Left lung (tissue), 10 donors: ENCODE data around the gene PBX1. TPM values are rescaled to one million over a fixed set of nuclear protein-coding genes. Genes with fewer than 3 reads are reported as not detected.

Experiments
- ATAC-seq: fragments of 200-7000 bp; cut with Tn5 transposase; one replicate; pipeline ENCODE4 v1.9.1; 2020; ENCODE audit warnings: moderate library complexity
- DNase-seq, 4 donors: peaks; one replicate each; pipeline ENCODE4 v3.0.0-alpha.2; 2013 to 2020
- H3K27ac ChIP-seq, 2 donors: fragments of 200-600 bp; sonication (generic) in 1 of 2; one replicate each; pipeline versions ENCODE4 v1.5.0 to v1.8.0; 2020 to 2021
- H3K27me3 ChIP-seq, 2 donors: fragments of 200-600 bp; sonication (generic) in 1 of 2; one replicate each; pipeline versions ENCODE4 v1.5.0 to v1.8.0; 2020 to 2021
- H3K36me3 ChIP-seq, 2 donors: fragments of 200-600 bp; sonication (generic) in 1 of 2; one replicate each; pipeline versions ENCODE4 v1.5.0 to v1.8.0; 2020 to 2021
- H3K4me1 ChIP-seq, 2 donors: fragments of 200-600 bp; one replicate each; pipeline ENCODE4 v1.8.0; 2021
- H3K4me3 ChIP-seq, 2 donors: fragments of 200-600 bp; sonication (generic) in 1 of 2; one replicate each; pipeline versions ENCODE4 v1.5.0 to v1.8.0; 2020 to 2021; ENCODE audit warnings: mild to moderate bottlenecking in 1 of 2
- H3K9me3 ChIP-seq, 2 donors: fragments of 200-600 bp; sonication (generic) in 1 of 2; one replicate each; pipeline versions ENCODE4 v1.5.0 to v1.8.0; 2020 to 2021
- intact Hi-C, 2 donors: fragments of 100-400 bp; cut with DNase I; formaldehyde crosslinking; loops; one replicate each; pipeline versions ENCODE4 v1.11.2 to v1.14.2; 2022
- polyA plus RNA-seq, 6 donors: library from polyadenylated mRNA; unstranded; fragments of 120-200 nt; gene quantifications; one replicate each; pipeline ENCODE4 v1.2.1, GENCODE V29; 2013; ENCODE audit not compliant: insufficient read length in 6 of 6
- total RNA-seq, 2 donors: library from RNA; stranded (reverse); fragmentation: NEBNext Ultra II Directional; extraction: Animal tissue kit (Norgen Biotek cat#: 25700); gene quantifications; one replicate each; pipeline ENCODE4 v1.2.1, GENCODE V29; 2021
- TF ChIP-seq, protein P1 (sequence below), 2 donors: fragments of 200-600 bp; sonication (generic) in 1 of 2; IDR thresholded peaks; one replicate each; pipeline versions ENCODE4 v1.5.0 to v1.8.0; 2021; ENCODE audit warnings: antibody characterized with exemption in 2 of 2
- donor health status: DM: no; HTN: yes; CAD: no.
- donor health status: DM: no; HTN: no; CAD: no.

The PBX1 gene
- total and polyA plus RNA-seq, 8 donors, result 44.5 to 133 (median 127) TPM

GRCh38 chr1:164515711-164516331, 43.2 kb upstream of the PBX1 start:
- DNase-seq (peak in 2 of 4 donors; percentile 9 to 35), ATAC-seq (no peak)
- TF ChIP-seq, protein P1, sequence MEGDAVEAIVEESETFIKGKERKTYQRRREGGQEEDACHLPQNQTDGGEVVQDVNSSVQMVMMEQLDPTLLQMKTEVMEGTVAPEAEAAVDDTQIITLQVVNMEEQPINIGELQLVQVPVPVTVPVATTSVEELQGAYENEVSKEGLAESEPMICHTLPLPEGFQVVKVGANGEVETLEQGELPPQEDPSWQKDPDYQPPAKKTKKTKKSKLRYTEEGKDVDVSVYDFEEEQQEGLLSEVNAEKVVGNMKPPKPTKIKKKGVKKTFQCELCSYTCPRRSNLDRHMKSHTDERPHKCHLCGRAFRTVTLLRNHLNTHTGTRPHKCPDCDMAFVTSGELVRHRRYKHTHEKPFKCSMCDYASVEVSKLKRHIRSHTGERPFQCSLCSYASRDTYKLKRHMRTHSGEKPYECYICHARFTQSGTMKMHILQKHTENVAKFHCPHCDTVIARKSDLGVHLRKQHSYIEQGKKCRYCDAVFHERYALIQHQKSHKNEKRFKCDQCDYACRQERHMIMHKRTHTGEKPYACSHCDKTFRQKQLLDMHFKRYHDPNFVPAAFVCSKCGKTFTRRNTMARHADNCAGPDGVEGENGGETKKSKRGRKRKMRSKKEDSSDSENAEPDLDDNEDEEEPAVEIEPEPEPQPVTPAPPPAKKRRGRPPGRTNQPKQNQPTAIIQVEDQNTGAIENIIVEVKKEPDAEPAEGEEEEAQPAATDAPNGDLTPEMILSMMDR (IDR thresholded peaks at IDR 0.05), result no peak
- Histone ChIP-seq H3K27ac (no peak overlapping the region), H3K27me3 (no peaks in the 10 kb centered on the region), H3K9me3 (no peaks in the 10 kb centered on the region), H3K4me1 (no peaks in the 10 kb centered on the region), H3K4me3 (no peak overlapping the region), H3K36me3 (no peaks in the 10 kb centered on the region)
- intact Hi-C loops, result no loop called here

DNA sequence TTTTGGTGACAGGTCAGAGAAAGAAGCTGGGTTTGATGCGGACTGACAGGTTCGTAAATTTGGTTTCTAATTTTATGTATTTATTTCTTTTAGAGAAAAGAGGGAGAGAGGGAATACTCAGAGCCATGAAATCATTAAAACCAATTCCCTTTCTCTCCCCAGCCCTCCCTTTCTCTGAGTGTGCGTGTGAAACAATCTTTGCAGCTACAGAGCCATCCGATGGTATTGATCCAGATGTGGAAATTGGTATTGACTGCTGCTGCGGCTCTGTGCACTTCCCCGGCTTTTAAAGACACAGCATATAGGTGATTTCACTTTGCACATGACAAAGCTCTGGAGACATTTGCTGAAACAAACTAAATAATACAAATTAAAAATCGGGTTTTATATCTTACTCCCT, 42.4 kb upstream of the PBX1 start:
- no peak overlapping the region for H3K27ac ChIP-seq
- no peaks in the 10 kb centered on the region for H3K4me1 ChIP-seq
- TF ChIP-seq, protein P1 (IDR thresholded peaks at IDR 0.05), result no peak
- no peak overlapping the region for H3K4me3 ChIP-seq
- no peaks in the 10 kb centered on the region for H3K9me3 ChIP-seq
- H3K27me3 ChIP-seq, result no peaks in the 10 kb centered on the region
- no peak for ATAC-seq
- no peaks in the 10 kb centered on the region for H3K36me3 ChIP-seq
- no peak for DNase-seq
- intact Hi-C loops, result no loop called here

- no peak for ATAC-seq
- no peaks in the 10 kb centered on the region for H3K36me3 ChIP-seq
Observed at GRCh38 chr1:164518692-164519332, 40.2 kb upstream of the PBX1 start.

DNA sequence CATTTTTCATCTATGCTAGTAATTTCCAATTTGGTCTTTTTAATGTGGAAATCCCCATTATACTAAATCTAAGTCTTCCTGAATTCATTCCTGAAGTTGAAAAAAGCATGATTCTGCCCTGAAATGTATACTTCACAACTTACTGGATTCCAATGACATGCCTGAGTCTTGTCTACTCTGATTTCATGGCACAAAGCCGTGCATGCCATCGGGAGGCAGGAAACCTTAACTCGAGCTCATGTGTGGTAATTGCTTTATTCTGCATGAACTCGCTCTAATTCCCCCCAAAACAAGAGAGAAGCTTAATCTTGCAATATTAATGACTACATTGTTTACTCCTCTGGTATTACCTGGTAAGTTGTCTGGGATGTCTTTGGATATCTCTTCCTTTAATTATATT, 39.6 kb upstream of the PBX1 start:
- no peak for ATAC-seq

More at GRCh38 chr1:164518692-164519332, 40.2 kb upstream of the PBX1 start:
- no peaks in the 10 kb centered on the region for H3K9me3 ChIP-seq
- no peak for DNase-seq
- intact Hi-C loops, result no loop called here
- no peak overlapping the region for H3K27ac ChIP-seq
- H3K27me3 ChIP-seq, result no peaks in the 10 kb centered on the region
- TF ChIP-seq, protein P1 (IDR thresholded peaks at IDR 0.05), result no peak
- H3K4me1 ChIP-seq, result no peaks in the 10 kb centered on the region
- no peak overlapping the region for H3K4me3 ChIP-seq

GRCh38 chr1:164524810-164525209, 34.2 kb upstream of the PBX1 start:
- intact Hi-C loops, result no loop called here
- DNase-seq (no peak), ATAC-seq (no peak)
- TF ChIP-seq, protein P1 (IDR thresholded peaks at IDR 0.05), result no peak
- H3K36me3 ChIP-seq, result no peaks in the 10 kb centered on the region
- H3K4me1 ChIP-seq, result no peaks in the 10 kb centered on the region
- no peak overlapping the region for H3K4me3 ChIP-seq
- peaks cover 0 to 12% of the 10 kb centered on the region in 2 donors for H3K9me3 ChIP-seq
- no peaks in the 10 kb centered on the region for H3K27me3 ChIP-seq
- H3K27ac ChIP-seq, result no peak overlapping the region

More for the DNA sequence above, 39.6 kb upstream of the PBX1 start:
- Histone ChIP-seq H3K9me3 (no peaks in the 10 kb centered on the region), H3K27me3 (no peaks in the 10 kb centered on the region), H3K4me3 (no peak overlapping the region), H3K36me3 (no peaks in the 10 kb centered on the region), H3K4me1 (no peaks in the 10 kb centered on the region), H3K27ac (no peak overlapping the region)
- DNase-seq, result no peak
- TF ChIP-seq, protein P1 (IDR thresholded peaks at IDR 0.05), result no peak
- intact Hi-C loops, result no loop called here
